Measurements from ENCODE around the gene RPS6KB1. TPM values are rescaled to one million over a fixed set of nuclear protein-coding genes. Genes with fewer than 3 reads are reported as not detected.

The RPS6KB1 gene
- total and polyA plus RNA-seq, 2 of the 8 experiments (the other 6 are each of a cell fraction or from before 2014, with no cell fraction given): 3.4 to 28.4 TPM

DNA sequence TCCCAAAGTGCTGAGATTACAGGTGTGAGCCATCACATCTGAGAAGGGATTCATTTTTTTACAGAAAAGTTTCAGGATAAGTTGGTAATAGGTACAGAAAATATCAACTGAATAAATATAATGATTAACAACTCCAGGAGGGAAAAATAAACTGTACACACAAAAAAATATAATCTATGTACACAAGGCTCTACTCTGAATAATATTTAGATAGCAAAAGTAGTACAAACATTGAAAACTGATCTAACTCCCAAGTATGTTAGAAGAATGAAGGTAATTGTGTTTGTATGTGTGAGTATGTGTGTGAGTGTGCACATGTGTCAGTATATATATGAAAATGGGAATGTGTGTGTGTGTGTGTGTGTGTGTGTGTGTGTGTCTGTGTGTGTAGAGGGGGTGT, 20.6 kb upstream of the RPS6KB1 start:
- no peak overlapping the region for H3K23ac ChIP-seq (ENCODE audit: insufficient read length)
- H3K27ac ChIP-seq (ENCODE audit: low read depth, low read length): no peak overlapping the region
- H4K91ac ChIP-seq (replicated peaks; ENCODE audit: insufficient read length, low read length): no peak overlapping the region
- CTCF ChIA-PET (ENCODE audit: partially characterized antibody): interaction anchor here (1.3 to 1.8 kb wide), 3 partner anchors 19 to 165 kb away, joined by 3 to 6 read pairs (median 3); no protein-coding TSS in a partner anchor
- H3K4ac ChIP-seq (replicated peaks; ENCODE audit: insufficient read length, low read depth, low read length): no peak overlapping the region
- H3K79me1 ChIP-seq (ENCODE audit: low read depth, low read length): no peaks in the 10 kb centered on the region
- FAIRE-seq (no peak), DNase-seq (ENCODE audit: low read depth in 1 of 2, low spot score in 2 of 2) (no peak)
- no peaks in the 10 kb centered on the region for H3K27me3 ChIP-seq (replicated peaks in 1 of 4; ENCODE audit: control insufficient read depth in 3 of 4, extremely low read depth in 1 of 4, insufficient read depth in 3 of 4, low read length in 3 of 4)
- no peak overlapping the region for H2BK15ac ChIP-seq (ENCODE audit: low read length)
- no peak overlapping the region for H2BK5ac ChIP-seq (ENCODE audit: low read depth, low read length)
- H3K18ac ChIP-seq (ENCODE audit: extremely low read depth, low read length): no peak overlapping the region
- H3K4me2 ChIP-seq (ENCODE audit: insufficient read depth in 1 of 2, low read depth in 2 of 2, low read length in 2 of 2): no peak overlapping the region
- H2AFZ ChIP-seq (ENCODE audit: low read length): no peak overlapping the region
- no peaks in the 10 kb centered on the region for H3K79me2 ChIP-seq (ENCODE audit: control insufficient read depth in 1 of 2, insufficient read depth in 2 of 2, low read length in 2 of 2)
- no peak overlapping the region for H3K56ac ChIP-seq (replicated peaks; ENCODE audit: insufficient read length, low read depth, low read length)
- H3K4me1 ChIP-seq (replicated peaks in 1 of 4; ENCODE audit: control insufficient read depth in 3 of 4, insufficient read depth in 4 of 4, low read length in 3 of 4): no peaks in the 10 kb centered on the region
- no peak overlapping the region for H4K5ac ChIP-seq (ENCODE audit: insufficient read length, low read depth, low read length)
- H4K20me1 ChIP-seq (replicated peaks in 1 of 2; ENCODE audit: control insufficient read depth in 1 of 2, insufficient read depth in 2 of 2, low read length in 2 of 2): no peaks in the 10 kb centered on the region
- H3K9me3 ChIP-seq (ENCODE audit: insufficient read depth in 2 of 2, low read depth in 1 of 2, low read length in 1 of 2): no peaks in the 10 kb centered on the region; a peak in 1 of 4 replicates
- POLR2A ChIA-PET (ENCODE audit: partially characterized antibody): interaction anchor here (1.4 to 1.7 kb wide), 4 partner anchors 10 to 33 kb away, joined by 3 to 4 read pairs (median 4); no protein-coding TSS in a partner anchor
- no peak overlapping the region for H4K8ac ChIP-seq (ENCODE audit: extremely low read depth, insufficient read depth, low read length)
- H2BK120ac ChIP-seq (replicated peaks; ENCODE audit: low read depth, low read length): no peak overlapping the region
- H2BK20ac ChIP-seq (ENCODE audit: low read length): no peak overlapping the region
- H2AK5ac ChIP-seq (ENCODE audit: low read depth, low read length): no peak overlapping the region
- peaks cover 2 to 18% (median 4%) of the 10 kb centered on the region in 4 experiments; a peak in 5 of 8 replicates for H3K36me3 ChIP-seq (ENCODE audit: control insufficient read depth in 2 of 4, insufficient read depth in 4 of 4, low read length in 3 of 4)
- no peaks in the 10 kb centered on the region for H3K23me2 ChIP-seq (ENCODE audit: low read depth, low read length)
- H2BK12ac ChIP-seq (ENCODE audit: low read depth, low read length): no peak overlapping the region
- no peak overlapping the region for H3K4me3 ChIP-seq (ENCODE audit: extremely low read depth in 1 of 4, insufficient read depth in 2 of 4, low read depth in 3 of 4, low read length in 4 of 4)
- no peak overlapping the region for H3K14ac ChIP-seq (ENCODE audit: insufficient read length)
- no peak overlapping the region for H3K9ac ChIP-seq (replicated peaks in 1 of 4; ENCODE audit: extremely low read depth in 1 of 4, low read depth in 3 of 4, low read length in 3 of 4)
- no peak for TF ChIP-seq PHF8 (conservative IDR thresholded peaks at IDR 0.05; ENCODE audit: low read depth, low read length)
- no peak for TF ChIP-seq ASH2L (IDR thresholded peaks at IDR 0.05; ENCODE audit: low read length)
- TF ChIP-seq SUZ12 (IDR thresholded peaks at IDR 0.05; ENCODE audit: low read length): no peak
- no peak for TF ChIP-seq POU5F1 (IDR thresholded peaks at IDR 0.05; ENCODE audit: low read depth, low read length)
- TF ChIP-seq SAP30 (IDR thresholded peaks at IDR 0.05; ENCODE audit: insufficient read depth, insufficient replicate concordance, low read length): no peak
- TF ChIP-seq EP300 (IDR thresholded peaks at IDR 0.05; ENCODE audit: borderline replicate concordance in 1 of 2, low read depth in 2 of 2, low read length in 2 of 2): no peak
- no peak for TF ChIP-seq GTF2F1 (IDR thresholded peaks at IDR 0.05; ENCODE audit: borderline replicate concordance, low read depth, low read length)
- TF ChIP-seq SRF (IDR thresholded peaks at IDR 0.05; ENCODE audit: low read depth, low read length): no peak
- TF ChIP-seq SP2 (IDR thresholded peaks at IDR 0.05; ENCODE audit: low read length): no peak
- no peak for TF ChIP-seq NANOG (IDR thresholded peaks at IDR 0.05; ENCODE audit: insufficient read depth, low read depth, low read length, poor library complexity, severe bottlenecking)
- no peak for TF ChIP-seq CTBP2 (IDR thresholded peaks at IDR 0.05; ENCODE audit: borderline replicate concordance, insufficient read depth, insufficient read length, low read length)
- no peak for TF ChIP-seq HDAC2 (IDR thresholded peaks at IDR 0.05; ENCODE audit: borderline replicate concordance in 1 of 2, low read depth in 2 of 2, low read length in 2 of 2)

Data from H1 (cell line).